Activated T-cell treated with anti-CD3 and anti-CD28 coated beads for 4 hours (primary cell): ENCODE data around the gene KRTAP10-4.
"Not testable (repeated sequence)": the region's sequence is repeated elsewhere in the genome, so short reads cannot be mapped to it uniquely, and the experiment has no call there.

ENCODE experiments used
- DNase-seq: peaks from one replicate; pipeline ENCODE4 v3.0.0-alpha.2; 2020

The KRTAP10-4 gene

DNA sequence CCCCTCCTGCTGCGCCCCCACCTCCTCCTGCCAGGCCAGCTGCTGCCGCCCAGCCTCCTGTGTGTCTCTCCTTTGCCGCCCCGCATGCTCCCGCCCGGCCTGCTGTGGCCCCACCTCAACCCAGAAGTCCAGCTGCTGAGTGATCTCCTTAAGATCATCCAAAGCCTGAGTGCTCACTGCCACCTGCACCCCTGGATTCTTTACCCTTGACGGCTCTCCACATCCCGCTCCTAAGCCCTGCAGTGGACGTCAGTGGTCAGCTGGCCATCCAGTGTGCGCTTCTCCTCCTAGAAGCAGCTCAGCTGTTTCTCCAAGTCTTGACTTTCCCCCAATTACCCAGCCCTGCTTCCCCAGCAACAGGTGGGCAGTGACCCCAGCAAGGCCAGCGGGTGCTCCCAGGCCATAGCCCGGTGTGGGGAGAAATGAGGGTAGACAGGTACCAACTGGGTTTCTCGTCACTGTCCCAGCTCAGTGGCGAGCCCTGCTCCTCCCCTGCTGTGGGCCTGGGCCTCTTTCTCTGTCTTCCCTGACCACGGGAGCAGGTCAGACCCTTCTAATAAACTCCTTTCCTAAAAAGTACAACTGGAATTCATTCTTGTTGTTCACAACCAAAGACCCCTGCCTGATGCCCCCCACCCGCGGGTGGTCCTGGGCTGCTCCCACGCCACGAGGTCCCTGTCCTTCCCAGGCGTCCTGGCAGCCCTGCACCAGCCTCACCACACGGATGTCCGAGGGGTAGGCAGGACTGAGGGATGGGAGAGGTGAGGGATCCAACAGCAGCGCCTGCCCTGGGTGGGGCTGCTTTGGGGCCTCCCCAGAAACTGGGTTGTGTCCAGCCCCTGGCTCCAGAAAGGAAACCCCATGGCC lies 28.3 kb downstream of the KRTAP10-4 start:
- DNase-seq = no peak

- no peak for DNase-seq
These were observed 28.9 kb downstream of the KRTAP10-4 start for GRCh38 chr21:44602463-44602850.

DNA sequence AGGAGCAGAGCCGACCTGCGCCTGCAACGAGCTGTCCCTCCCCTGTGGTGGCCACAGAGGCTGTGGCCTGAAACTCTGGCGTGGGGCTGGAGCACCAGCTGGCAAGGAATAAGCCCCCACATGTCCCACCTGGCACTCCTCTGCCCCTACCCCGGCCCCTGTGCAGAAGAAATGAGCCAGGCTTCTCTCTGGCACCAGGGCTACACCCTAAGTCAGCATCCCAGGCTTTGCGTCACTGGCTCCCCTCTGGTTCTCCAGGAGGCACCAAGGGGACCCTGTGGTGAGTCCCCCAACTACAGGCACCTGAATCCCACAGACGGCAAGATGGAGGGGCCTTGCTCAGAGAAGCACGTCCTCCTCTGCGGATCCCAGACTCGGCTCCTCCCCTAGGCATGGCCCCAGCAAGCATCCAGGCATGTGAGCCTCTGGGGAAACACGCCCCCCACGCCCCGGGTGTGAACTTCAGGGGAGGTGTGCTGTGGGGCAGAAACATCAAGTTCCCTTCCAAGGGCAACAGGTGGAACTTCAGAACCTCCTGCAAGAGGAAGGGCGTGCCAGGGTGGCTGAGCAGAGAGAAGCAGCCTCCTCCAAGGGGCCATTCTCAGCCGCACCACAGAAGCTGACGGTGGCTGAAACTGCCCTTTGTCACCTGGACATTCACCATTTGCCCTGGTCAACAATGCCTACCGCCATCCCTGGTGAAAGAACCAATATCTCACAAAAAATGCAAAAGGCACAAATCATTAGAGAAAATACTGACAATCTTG lies 29.8 kb downstream of the KRTAP10-4 start:
- DNase-seq = no peak

DNA sequence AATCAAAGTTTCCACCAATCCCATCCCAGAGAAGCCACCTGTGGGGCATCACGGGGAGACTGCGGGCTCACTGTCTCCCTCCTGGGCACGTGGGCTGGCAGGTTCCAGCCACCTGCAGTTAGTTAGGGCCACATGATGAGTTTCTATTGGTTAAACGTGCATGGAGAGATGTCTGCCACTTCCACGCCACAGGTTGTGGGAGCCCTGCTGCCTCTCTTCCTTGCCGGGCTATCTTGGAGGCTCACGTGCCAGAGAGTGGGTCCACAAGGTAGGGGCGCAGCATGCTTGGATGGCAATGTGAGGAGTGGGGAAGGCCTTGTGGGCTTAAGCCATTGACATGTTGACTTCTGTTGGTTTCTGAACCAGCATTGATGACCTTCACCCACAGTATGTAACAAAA lies 30.4 kb downstream of the KRTAP10-4 start:
- DNase-seq = no peak

GRCh38 chr21:44606495-44606894 lies 33.0 kb downstream of the KRTAP10-4 start:
- no peak for DNase-seq

DNA sequence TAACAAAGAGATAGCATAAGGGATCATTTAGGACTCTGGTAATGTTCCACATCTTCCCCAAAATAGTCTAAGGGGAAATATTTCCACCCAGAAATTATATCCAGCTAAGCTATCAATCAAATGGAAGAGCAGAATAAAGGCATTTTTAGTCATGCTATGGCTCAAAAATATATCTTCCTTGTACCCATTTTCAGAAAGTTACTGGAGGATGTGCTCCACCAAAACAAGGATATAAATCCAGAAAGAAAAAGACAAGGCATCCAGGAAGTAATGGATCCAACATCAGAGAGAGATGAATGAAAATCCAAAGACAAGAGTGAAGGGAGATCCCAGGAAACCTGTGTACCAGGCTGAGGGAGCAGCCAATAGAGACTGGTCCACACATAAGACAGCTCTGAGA lies 35.7 kb downstream of the KRTAP10-4 start:
- no peak for DNase-seq

GRCh38 chr21:44610157-44610843 lies 36.8 kb downstream of the KRTAP10-4 start:
- not testable (repeated sequence) for DNase-seq

GRCh38 chr21:44611551-44611950 lies 38.0 kb downstream of the KRTAP10-4 start:
- DNase-seq = no peak

DNA sequence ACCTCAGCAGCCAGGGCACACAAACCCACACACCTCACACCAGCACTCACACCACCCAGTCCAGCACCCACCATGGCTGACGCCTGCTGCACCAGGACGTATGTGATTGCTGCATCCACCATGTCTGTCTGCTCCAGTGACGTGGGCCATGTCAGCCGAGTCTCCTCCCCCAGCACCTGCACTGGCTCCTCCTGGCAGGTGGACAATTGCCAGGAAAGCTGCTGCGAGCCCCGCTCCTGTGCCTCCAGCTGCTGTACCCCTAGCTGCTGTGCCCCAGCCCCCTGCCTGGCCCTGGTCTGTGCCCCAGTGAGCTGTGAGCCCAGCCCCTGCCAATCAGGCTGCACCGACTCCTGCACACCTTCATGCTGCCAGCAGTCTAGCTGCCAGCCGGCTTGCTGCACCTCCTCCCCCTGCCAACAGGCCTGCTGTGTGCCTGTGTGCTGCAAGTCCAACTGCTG lies 38.5 kb downstream of the KRTAP10-4 start, which contains the start of gene KRTAP10-8:
Gene KRTAP10-8, plus strand, starts transcription at position 51 of the 458 bp plus-strand sequence. Its CDS starts 22 bp downstream, at position 73.
- DNase-seq = no peak

GRCh38 chr21:44612669-44613229 lies 39.2 kb downstream of the KRTAP10-4 start:
- DNase-seq = no peak

DNA sequence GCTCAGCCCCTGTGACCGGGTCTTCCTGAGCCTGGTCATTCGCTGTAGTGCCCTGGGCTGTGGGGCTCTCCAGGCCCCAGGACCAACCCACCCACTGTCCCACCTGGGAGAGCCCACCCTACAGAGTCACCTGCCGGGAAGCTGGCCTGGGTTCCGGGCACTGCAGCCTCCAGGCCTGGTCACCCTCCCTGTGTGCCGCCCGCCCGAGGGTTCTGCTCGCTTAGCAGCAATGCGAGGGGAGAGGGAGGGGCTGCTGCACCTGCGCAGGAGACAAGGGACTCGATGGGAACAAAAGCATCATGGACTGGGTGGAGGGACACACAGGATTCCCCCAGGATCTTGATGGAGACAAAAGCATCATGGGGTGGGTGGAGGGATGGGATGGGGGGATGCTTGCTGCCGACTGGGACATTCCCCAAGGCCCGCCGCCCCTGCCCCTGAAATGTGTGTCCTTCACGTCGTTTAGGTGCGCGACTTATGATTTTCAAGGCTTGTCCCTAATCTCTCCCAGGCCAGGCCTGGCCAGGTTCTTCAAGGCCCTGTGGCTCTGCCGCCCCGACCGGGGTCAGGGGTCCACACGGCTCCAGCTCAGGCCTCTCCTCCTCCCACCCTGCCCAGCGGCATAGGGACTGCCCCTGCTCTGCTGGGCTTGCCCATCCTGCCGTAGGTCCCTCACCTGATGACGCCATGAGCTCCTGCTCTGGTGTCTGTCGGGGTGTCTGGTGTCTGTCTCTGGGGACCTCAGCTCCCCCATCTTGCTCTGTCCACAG lies 40.0 kb downstream of the KRTAP10-4 start:
- DNase-seq = no peak

- DNase-seq = no peak
These were observed 40.7 kb downstream of the KRTAP10-4 start for GRCh38 chr21:44614161-44614631.

GRCh38 chr21:44614961-44615391 lies 41.4 kb downstream of the KRTAP10-4 start:
- no peak for DNase-seq

- no peak for DNase-seq
These were observed 41.9 kb downstream of the KRTAP10-4 start for GRCh38 chr21:44615466-44615865.

DNA sequence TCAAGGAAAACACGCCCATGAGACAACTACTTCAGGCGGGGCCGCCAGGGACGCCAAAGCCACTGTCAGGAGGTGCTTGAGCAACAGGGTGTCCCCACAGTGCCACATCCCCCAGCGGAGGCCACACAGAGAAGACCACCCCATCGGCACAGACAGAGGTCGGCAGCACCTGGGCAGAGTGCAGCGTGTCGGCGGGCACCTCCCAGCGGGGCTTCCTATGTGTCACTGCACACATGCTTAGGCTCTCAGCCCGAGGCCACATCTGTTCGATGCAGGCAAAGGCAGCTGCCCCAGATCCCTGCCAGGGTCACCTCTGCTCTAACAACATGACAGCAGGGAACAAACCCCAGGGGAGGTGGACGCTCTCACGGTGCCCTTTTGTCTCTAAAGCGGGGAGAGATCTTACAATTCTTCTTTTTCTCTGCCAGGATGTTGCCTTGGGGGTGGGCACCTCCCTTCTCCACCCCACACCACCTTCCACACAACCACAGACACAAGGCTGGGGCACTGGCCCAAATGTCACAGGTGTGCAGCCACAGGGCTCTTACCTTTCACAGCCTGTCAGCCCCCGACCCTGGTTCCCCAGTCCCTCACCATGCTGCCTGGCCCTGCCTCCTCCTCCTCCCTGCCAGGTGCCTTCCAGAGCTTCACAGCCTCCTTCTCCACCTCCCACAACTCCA lies 42.5 kb downstream of the KRTAP10-4 start:
- no peak for DNase-seq

DNA sequence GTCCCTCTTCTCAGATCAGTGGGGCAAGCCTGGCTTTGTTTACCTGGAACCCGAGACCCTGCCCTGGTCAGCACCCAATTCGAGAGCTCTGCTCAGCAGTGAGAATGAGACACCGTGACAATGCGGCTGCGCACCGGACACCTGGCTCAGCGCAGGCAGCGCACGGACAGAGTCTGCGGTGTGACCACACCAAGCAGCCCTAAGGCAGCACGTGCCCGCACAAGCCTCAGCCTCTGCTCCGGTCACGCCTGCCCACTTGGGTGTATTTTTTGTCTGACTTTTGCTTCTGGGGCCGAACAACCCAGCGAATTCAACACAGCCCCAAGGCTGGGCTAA lies 43.0 kb downstream of the KRTAP10-4 start:
- DNase-seq = no peak

DNA sequence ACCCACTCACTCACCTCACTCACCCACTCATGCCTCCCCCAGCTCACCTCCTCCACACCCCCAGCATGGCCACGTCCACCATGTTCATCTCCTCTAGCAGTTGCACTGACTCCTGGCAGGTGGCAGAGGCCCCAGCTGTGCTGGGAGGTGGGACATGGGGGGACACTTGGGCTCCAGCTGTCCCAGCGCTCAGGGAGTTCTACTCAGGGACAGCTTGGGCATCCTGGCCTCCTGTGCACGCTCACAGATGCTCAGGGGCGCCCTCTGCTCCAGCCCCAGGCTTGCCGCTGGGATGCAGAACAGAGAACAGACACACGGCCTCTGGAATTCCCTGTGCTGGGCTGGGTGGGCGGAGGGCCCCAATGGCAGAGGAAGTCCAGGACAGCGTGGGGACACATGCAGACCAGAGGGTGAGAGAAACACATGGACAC lies 43.6 kb downstream of the KRTAP10-4 start:
- DNase-seq = no peak

DNA sequence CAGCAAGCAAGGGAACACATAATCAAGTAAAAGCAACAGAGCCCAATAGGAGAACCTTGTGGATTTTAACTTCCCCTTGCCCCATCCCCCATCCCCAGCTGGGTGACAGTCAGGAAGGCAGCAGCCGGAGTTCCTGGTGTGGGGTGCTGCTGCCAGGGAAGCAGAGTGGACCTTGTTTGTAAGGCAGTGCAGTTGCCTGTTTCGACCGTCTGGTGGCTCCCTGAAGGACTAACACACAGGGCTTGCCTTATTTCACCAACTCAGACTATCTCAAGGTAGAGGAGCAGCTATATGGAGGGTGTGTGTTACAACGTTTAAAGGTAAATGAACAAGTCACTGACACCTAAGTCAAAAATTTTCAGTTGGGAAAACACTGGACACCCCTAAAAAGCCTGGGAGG lies 45.0 kb downstream of the KRTAP10-4 start:
- no peak for DNase-seq

DNA sequence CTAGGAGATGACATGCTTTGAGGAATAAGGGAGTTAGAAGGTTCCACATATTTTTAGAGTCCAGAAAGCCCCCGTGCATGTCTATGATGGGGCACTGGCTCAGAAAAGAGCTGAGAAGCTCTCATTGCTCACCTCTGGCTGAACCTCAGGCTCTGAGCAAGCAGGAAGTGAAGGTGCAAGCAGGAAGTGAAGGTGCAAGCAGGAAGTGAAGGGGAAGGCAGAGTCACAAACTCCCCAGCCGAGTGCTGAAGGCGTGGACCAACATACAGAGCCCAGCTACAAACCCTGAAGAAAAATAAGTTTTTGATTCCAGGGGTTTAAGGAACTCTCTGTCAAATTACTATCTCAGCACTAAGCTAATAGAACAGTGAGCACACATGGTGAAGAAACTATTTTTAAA lies 45.4 kb downstream of the KRTAP10-4 start:
- peak; percentile 48 for DNase-seq

GRCh38 chr21:44619886-44620285 lies 46.4 kb downstream of the KRTAP10-4 start:
- no peak for DNase-seq

DNA sequence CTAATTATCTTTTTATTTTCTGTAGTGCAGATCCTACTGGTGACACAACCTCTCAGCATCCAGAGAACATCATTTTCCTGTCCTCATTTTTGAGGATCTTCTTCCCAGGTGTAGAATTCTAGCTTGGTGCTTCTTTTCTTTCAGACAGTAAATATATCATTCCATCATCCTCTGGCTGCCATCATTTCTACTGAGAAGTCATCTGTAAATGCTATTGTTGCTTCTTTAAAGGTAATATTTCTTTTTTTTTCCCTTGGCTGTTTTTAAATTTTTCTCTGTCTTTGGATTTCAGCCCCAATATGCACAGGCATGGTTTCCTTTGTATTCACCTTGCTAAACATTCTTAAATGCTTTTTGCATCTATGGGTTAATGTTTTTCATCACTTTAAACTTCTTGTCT lies 50.0 kb downstream of the KRTAP10-4 start:
- DNase-seq = no peak
